HG02610 (cell line): ENCODE data around the gene WFDC5.
"Not testable (repeated sequence)": the region's sequence is repeated elsewhere in the genome, so short reads cannot be mapped to it uniquely, and the experiment has no call there.

Experiments
- ATAC-seq: cut with Tn5 transposase; IDR thresholded peaks from one replicate; pipeline ENCODE4 v1.9.1; 2021; ENCODE audit warnings: mild to moderate bottlenecking, moderate library complexity; ENCODE audit not compliant: unreplicated experiment

WFDC5 gene

GRCh38 chr20:45114465-45115385, at the start of gene WFDC5:
Gene WFDC5, minus strand, starts transcription at chr20:45115174. Its CDS starts 91 bp downstream, at chr20:45115083.
- ATAC-seq = no peak

- no peak for ATAC-seq
Observed at GRCh38 chr20:45163083-45163803, 48.3 kb upstream of the WFDC5 start.

- no peak for ATAC-seq
Observed at GRCh38 chr20:45157962-45158361, 43.0 kb upstream of the WFDC5 start.

- no peak for ATAC-seq
Observed at GRCh38 chr20:45156713-45157112, 41.7 kb upstream of the WFDC5 start.

- not testable (repeated sequence) for ATAC-seq
Observed at GRCh38 chr20:45154794-45155193, 39.8 kb upstream of the WFDC5 start.

GRCh38 chr20:45154183-45154582, 39.2 kb upstream of the WFDC5 start:
- no peak for ATAC-seq

- ATAC-seq = no peak
Observed at GRCh38 chr20:45153752-45154151, 38.8 kb upstream of the WFDC5 start.

GRCh38 chr20:45153147-45153546, 38.2 kb upstream of the WFDC5 start:
- no peak for ATAC-seq

GRCh38 chr20:45152405-45152804, 37.4 kb upstream of the WFDC5 start:
- ATAC-seq = no peak

GRCh38 chr20:45149062-45149461, 34.1 kb upstream of the WFDC5 start:
- no peak for ATAC-seq

- no peak for ATAC-seq
Observed at GRCh38 chr20:45140836-45141235, 25.9 kb upstream of the WFDC5 start.

GRCh38 chr20:45139733-45140375, 24.9 kb upstream of the WFDC5 start:
- not testable (repeated sequence) for ATAC-seq

GRCh38 chr20:45138561-45139300, 23.8 kb upstream of the WFDC5 start:
- no peak for ATAC-seq

- no peak for ATAC-seq
Observed at GRCh38 chr20:45136911-45137310, 21.9 kb upstream of the WFDC5 start.

- no peak for ATAC-seq
Observed at GRCh38 chr20:45128099-45128498, 13.1 kb upstream of the WFDC5 start.

- ATAC-seq = no peak
Observed at GRCh38 chr20:45124365-45124764, 9.4 kb upstream of the WFDC5 start, which contains the start of gene WFDC12. Gene WFDC12, minus strand, starts transcription at chr20:45124465. Its CDS starts 18 bp downstream, at chr20:45124447.

GRCh38 chr20:45121388-45121787, 6.4 kb upstream of the WFDC5 start:
- ATAC-seq = no peak

- ATAC-seq = no peak
Observed at GRCh38 chr20:45119556-45120266, 4.7 kb upstream of the WFDC5 start.

- ATAC-seq = no peak
Observed at GRCh38 chr20:45118028-45118427, 3.1 kb upstream of the WFDC5 start.

- no peak for ATAC-seq
Observed at GRCh38 chr20:45117581-45117980, 2.6 kb upstream of the WFDC5 start.
